GM20431 (cell line): ENCODE data around the gene SOCS1.

Experiments
- in situ Hi-C: fragments of 300-500 bp; cut with MseI, MboI; formaldehyde crosslinking; loops from one replicate; pipeline ENCODE4 v1.15.0; 2020; ENCODE audit warnings: low sequenced_read_pairs; ENCODE audit not compliant: unreplicated experiment

Gene SOCS1

GRCh38 chr16:11289202-11289601 is 33.2 kb upstream of the SOCS1 start:
- in situ Hi-C loops: no loop called here

- in situ Hi-C loops: no loop called here
Measured at GRCh38 chr16:11285842-11286241, 29.8 kb upstream of the SOCS1 start.

GRCh38 chr16:11283820-11284248 is 27.8 kb upstream of the SOCS1 start:
- in situ Hi-C loops: no loop called here

GRCh38 chr16:11280616-11281522 is 24.9 kb upstream of the SOCS1 start, which contains the start of gene PRM1:
TSS of gene PRM1 (minus strand) at chr16:11281330. CDS start at chr16:11281238, 92 bp downstream.
- in situ Hi-C loops: no loop called here

- in situ Hi-C loops: no loop called here
Measured at GRCh38 chr16:11278681-11279628, 23.0 kb upstream of the SOCS1 start.

GRCh38 chr16:11277607-11278337 is 21.8 kb upstream of the SOCS1 start:
- in situ Hi-C loops: no loop called here

GRCh38 chr16:11276896-11277593 is 21.0 kb upstream of the SOCS1 start:
- in situ Hi-C loops: no loop called here

GRCh38 chr16:11276143-11276895 is 20.3 kb upstream of the SOCS1 start, which contains the start of gene PRM2:
TSS of gene PRM2 (minus strand) at chr16:11276480. CDS start at chr16:11276370, 110 bp downstream.
- in situ Hi-C loops: no loop called here

GRCh38 chr16:11274964-11275363 is 19.0 kb upstream of the SOCS1 start:
- in situ Hi-C loops: no loop called here

GRCh38 chr16:11273721-11274324 is 17.8 kb upstream of the SOCS1 start:
- in situ Hi-C loops: no loop called here

GRCh38 chr16:11272921-11273720 is 17.1 kb upstream of the SOCS1 start, which contains the start of gene PRM3:
TSS of gene PRM3 (minus strand) at chr16:11273629. CDS start at chr16:11273595, 34 bp downstream.
- in situ Hi-C loops: no loop called here

- in situ Hi-C loops: no loop called here
Measured at GRCh38 chr16:11272484-11272883, 16.5 kb upstream of the SOCS1 start.

- in situ Hi-C loops: no loop called here
Measured at GRCh38 chr16:11271610-11272009, 15.6 kb upstream of the SOCS1 start.

- in situ Hi-C loops: no loop called here
Measured at GRCh38 chr16:11270602-11271162, 14.7 kb upstream of the SOCS1 start.

GRCh38 chr16:11268921-11269375 is 12.9 kb upstream of the SOCS1 start, which contains the start of gene TNP2:
TSS of gene TNP2 (minus strand) at chr16:11269325. CDS start at chr16:11269262, 63 bp downstream.
- in situ Hi-C loops: no loop called here

- in situ Hi-C loops: no loop called here
Measured at GRCh38 chr16:11265124-11265523, 9.1 kb upstream of the SOCS1 start.
